Adrenal gland (tissue), 5 donors: ENCODE data around the gene LRFN4.

ENCODE experiments used
- CTCF ChIP-seq, 6 experiments: fragments of 450-650 bp in 4 of 6; fragments of 200-600 bp in 2 of 6; sonication (generic) in 1 of 6; IDR thresholded peaks; 1 replicate in 5 of 6; 2 replicates in 1 of 6; pipeline versions ENCODE4 v1.5.1 to v1.8.0; 2016 to 2021; ENCODE audit warnings: antibody characterized with exemption in 6 of 6, mild to moderate bottlenecking in 2 of 6, moderate library complexity in 1 of 6
- POLR2A ChIP-seq, 2 donors: fragments of 450-650 bp; IDR thresholded peaks; one replicate each; pipeline ENCODE4 v1.6.1; 2017; ENCODE audit warnings: antibody characterized with exemption in 2 of 2, mild to moderate bottlenecking in 2 of 2, moderate library complexity in 1 of 2
- donor health status: DM: no; HTN: no; CAD: no.

GRCh38 chr11:66835768-66836405, 21.0 kb upstream of the LRFN4 start:
- TF ChIP-seq CTCF (IDR thresholded peaks at IDR 0.05) (no peak), POLR2A (IDR thresholded peaks at IDR 0.05) (no peak)
